Transverse colon (tissue), 3 donors: Measurements from ENCODE around the gene GRAMD2B.

ENCODE experiments used
- POLR2A ChIP-seq: fragments of 450-650 bp; IDR thresholded peaks from one replicate; pipeline ENCODE4 v1.6.1; 2016; ENCODE audit warnings: antibody characterized with exemption, mild to moderate bottlenecking, moderate library complexity
- TF ChIP-seq, protein P1 (sequence below), 5 experiments: fragments of 200-600 bp in 3 of 5; fragments of 450-650 bp in 2 of 5; sonication (generic) in 3 of 5; IDR thresholded peaks; 1 replicate in 2 of 5; 2 replicates in 3 of 5; pipeline ENCODE4 v1.5.1; 2016 to 2017; ENCODE audit warnings: antibody characterized with exemption in 5 of 5, inconsistent platforms in 3 of 5, mild to moderate bottlenecking in 2 of 5, moderate library complexity in 1 of 5

DNA sequence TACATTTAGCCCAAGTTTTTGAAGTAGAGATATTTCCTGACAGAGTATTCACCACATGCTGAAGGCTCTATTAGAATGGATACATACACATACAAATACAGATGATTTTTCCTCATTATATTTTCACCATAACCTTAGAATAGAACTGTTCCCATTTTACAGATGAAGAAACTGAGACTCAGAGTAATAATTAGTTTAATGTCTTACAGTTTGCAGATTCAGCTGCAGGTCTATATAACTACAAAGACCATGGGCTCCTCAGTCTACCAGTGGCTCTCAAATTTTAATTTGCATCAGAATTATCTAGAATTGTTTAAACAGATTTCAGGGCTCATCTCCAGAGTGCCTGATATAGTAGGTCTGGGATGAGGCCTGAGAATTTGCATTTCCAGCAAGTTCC is 64.4 kb downstream of the GRAMD2B start:
- TF ChIP-seq POLR2A, result no peak
- TF ChIP-seq, protein P1, sequence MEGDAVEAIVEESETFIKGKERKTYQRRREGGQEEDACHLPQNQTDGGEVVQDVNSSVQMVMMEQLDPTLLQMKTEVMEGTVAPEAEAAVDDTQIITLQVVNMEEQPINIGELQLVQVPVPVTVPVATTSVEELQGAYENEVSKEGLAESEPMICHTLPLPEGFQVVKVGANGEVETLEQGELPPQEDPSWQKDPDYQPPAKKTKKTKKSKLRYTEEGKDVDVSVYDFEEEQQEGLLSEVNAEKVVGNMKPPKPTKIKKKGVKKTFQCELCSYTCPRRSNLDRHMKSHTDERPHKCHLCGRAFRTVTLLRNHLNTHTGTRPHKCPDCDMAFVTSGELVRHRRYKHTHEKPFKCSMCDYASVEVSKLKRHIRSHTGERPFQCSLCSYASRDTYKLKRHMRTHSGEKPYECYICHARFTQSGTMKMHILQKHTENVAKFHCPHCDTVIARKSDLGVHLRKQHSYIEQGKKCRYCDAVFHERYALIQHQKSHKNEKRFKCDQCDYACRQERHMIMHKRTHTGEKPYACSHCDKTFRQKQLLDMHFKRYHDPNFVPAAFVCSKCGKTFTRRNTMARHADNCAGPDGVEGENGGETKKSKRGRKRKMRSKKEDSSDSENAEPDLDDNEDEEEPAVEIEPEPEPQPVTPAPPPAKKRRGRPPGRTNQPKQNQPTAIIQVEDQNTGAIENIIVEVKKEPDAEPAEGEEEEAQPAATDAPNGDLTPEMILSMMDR (IDR thresholded peaks at IDR 0.05), result no peak
